ENCODE measurements around the gene PPP2R5C.

- TF ChIP-seq PPARA (CRISPR knock-in tag; IDR thresholded peaks at IDR 0.05; ENCODE audit: borderline replicate concordance) (no peak), BACH2 (CRISPR knock-in tag; IDR thresholded peaks at IDR 0.05; ENCODE audit: borderline replicate concordance) (no peak)
Observed at GRCh38 chr14:101796479-101796878, 35.0 kb downstream of the PPP2R5C start.

Data from SK-N-SH treated with all-trans-retinoic acid at 6 μM for 48 hours (cell line).